Measurements from ENCODE around the gene CDC5L. TPM values are rescaled to one million over a fixed set of nuclear protein-coding genes. Genes with fewer than 3 reads are reported as not detected.

The CDC5L gene
- total RNA-seq, 2 experiments from 2014 or later: 17.9 to 18.8 TPM

GRCh38 chr6:44352259-44352658 lies 35.2 kb upstream of the CDC5L start:
- CTCF ChIA-PET: interaction anchor here (0.9 to 1.1 kb wide), 3 partner anchors 13 to 84 kb away, joined by 3 to 4 read pairs (median 3); partner anchors contain the start of gene AARS2
- Mint-ChIP-seq H3K4me3 (no peak overlapping the region), H3K27me3 (ENCODE audit: low read depth) (peaks cover 1% of the 10 kb centered on the region), H3K9me3 (no peaks in the 10 kb centered on the region), H3K36me3 (ENCODE audit: low read depth) (no peaks in the 10 kb centered on the region), H3K27ac (no peak overlapping the region), H3K4me1 (ENCODE audit: low read depth) (no peaks in the 10 kb centered on the region)
- intact Hi-C loops (cut with micrococcal nuclease): no loop called here
- DNase-seq: no peak

- no peaks in the 10 kb centered on the region for H3K36me3 Mint-ChIP-seq (ENCODE audit: low read depth)
- DNase-seq: no peak
- no peak overlapping the region for H3K27ac Mint-ChIP-seq
- intact Hi-C loops (cut with micrococcal nuclease): no loop called here
- CTCF ChIA-PET: no interaction called here
- peaks cover 5% of the 10 kb centered on the region for H3K27me3 Mint-ChIP-seq (ENCODE audit: low read depth)
- no peaks in the 10 kb centered on the region for H3K4me1 Mint-ChIP-seq (ENCODE audit: low read depth)
- H3K9me3 Mint-ChIP-seq: no peaks in the 10 kb centered on the region
- no peak overlapping the region for H3K4me3 Mint-ChIP-seq
These were observed 34.2 kb upstream of the CDC5L start for GRCh38 chr6:44353336-44353735.

GRCh38 chr6:44355640-44356039 lies 31.9 kb upstream of the CDC5L start:
- Mint-ChIP-seq H3K27ac (no peak overlapping the region), H3K36me3 (ENCODE audit: low read depth) (no peaks in the 10 kb centered on the region), H3K9me3 (no peaks in the 10 kb centered on the region), H3K4me1 (ENCODE audit: low read depth) (no peaks in the 10 kb centered on the region), H3K27me3 (ENCODE audit: low read depth) (peaks cover 5% of the 10 kb centered on the region), H3K4me3 (no peak overlapping the region)
- intact Hi-C loops (cut with micrococcal nuclease): no loop called here
- DNase-seq: no peak
- CTCF ChIA-PET: interaction anchor here (0.8 kb wide), 1 partner anchor 10 kb away, joined by 3 read pairs; no protein-coding TSS in a partner anchor

DNA sequence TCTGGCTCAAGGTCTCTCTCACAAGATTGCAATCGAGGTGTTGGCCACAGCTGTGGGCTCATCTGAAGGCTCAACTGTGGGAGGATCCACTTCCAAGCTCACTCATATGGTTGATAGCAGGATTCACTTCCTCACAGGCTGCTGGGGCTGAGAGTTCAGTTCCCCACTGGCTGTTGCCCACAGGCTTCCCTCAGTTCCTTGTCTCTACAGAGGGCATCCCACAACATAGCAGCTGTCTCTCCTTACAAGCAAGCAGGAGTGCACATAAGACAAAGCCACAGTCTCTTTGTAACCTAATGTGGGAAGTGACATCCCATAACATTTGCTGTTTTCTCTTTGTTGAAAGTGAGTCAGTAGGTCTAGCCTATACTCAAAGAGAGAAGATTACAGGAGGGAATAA lies 31.0 kb upstream of the CDC5L start:
- DNase-seq: no peak
- Mint-ChIP-seq H3K27me3 (ENCODE audit: low read depth) (peaks cover 5% of the 10 kb centered on the region), H3K27ac (no peak overlapping the region), H3K4me1 (ENCODE audit: low read depth) (no peaks in the 10 kb centered on the region), H3K9me3 (no peaks in the 10 kb centered on the region), H3K36me3 (ENCODE audit: low read depth) (no peaks in the 10 kb centered on the region), H3K4me3 (no peak overlapping the region)
- CTCF ChIA-PET: interaction anchor here (0.8 kb wide), 1 partner anchor 9 kb away, joined by 3 read pairs; no protein-coding TSS in a partner anchor
- intact Hi-C loops (cut with micrococcal nuclease): no loop called here

- CTCF ChIA-PET: no interaction called here
- peaks cover 5% of the 10 kb centered on the region for H3K27me3 Mint-ChIP-seq (ENCODE audit: low read depth)
- H3K27ac Mint-ChIP-seq: no peak overlapping the region
- no peaks in the 10 kb centered on the region for H3K36me3 Mint-ChIP-seq (ENCODE audit: low read depth)
- no peaks in the 10 kb centered on the region for H3K4me1 Mint-ChIP-seq (ENCODE audit: low read depth)
- no peak for DNase-seq
- H3K4me3 Mint-ChIP-seq: no peak overlapping the region
- H3K9me3 Mint-ChIP-seq: no peaks in the 10 kb centered on the region
- intact Hi-C loops (cut with micrococcal nuclease): no loop called here
These were observed 27.5 kb upstream of the CDC5L start for GRCh38 chr6:44359973-44360372.

GRCh38 chr6:44361947-44362346 lies 25.6 kb upstream of the CDC5L start:
- H3K4me1 Mint-ChIP-seq (ENCODE audit: low read depth): no peaks in the 10 kb centered on the region
- CTCF ChIA-PET: no interaction called here
- no peaks in the 10 kb centered on the region for H3K9me3 Mint-ChIP-seq
- peaks cover 3% of the 10 kb centered on the region for H3K27me3 Mint-ChIP-seq (ENCODE audit: low read depth)
- H3K4me3 Mint-ChIP-seq: no peak overlapping the region
- H3K27ac Mint-ChIP-seq: no peak overlapping the region
- intact Hi-C loops (cut with micrococcal nuclease): no loop called here
- DNase-seq: no peak
- no peaks in the 10 kb centered on the region for H3K36me3 Mint-ChIP-seq (ENCODE audit: low read depth)

GRCh38 chr6:44363377-44363926 lies 24.1 kb upstream of the CDC5L start:
- DNase-seq: no peak
- Mint-ChIP-seq H3K4me1 (ENCODE audit: low read depth) (no peaks in the 10 kb centered on the region), H3K36me3 (ENCODE audit: low read depth) (no peaks in the 10 kb centered on the region), H3K27ac (no peak overlapping the region), H3K4me3 (no peak overlapping the region), H3K27me3 (ENCODE audit: low read depth) (peaks cover 2% of the 10 kb centered on the region), H3K9me3 (no peaks in the 10 kb centered on the region)
- intact Hi-C loops (cut with micrococcal nuclease): no loop called here
- CTCF ChIA-PET: no interaction called here

DNA sequence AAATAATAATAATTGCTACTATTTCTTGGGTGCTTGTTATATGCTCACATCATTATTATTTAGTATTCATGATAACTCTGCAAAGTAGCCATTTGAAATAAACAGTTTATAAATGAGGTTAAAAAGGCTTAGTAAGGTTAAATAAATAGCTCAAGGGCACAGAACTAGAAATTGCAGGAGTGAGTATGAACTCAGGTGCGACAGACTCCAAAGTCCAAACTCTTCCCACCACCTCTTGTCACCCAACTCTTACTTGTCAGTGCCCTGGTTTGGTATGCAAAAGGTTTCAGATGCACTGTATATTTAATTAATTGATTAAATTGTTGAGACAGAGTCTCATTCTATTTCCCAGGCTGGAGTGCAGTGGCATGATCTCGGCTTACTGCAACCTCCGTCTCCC lies 20.7 kb upstream of the CDC5L start:
- H3K27me3 Mint-ChIP-seq (ENCODE audit: low read depth): peaks cover 4% of the 10 kb centered on the region
- H3K4me1 Mint-ChIP-seq (ENCODE audit: low read depth): no peaks in the 10 kb centered on the region
- no peak overlapping the region for H3K27ac Mint-ChIP-seq
- CTCF ChIA-PET: interaction anchor here (0.6 kb wide), 1 partner anchor 41 kb away, joined by 3 read pairs; no protein-coding TSS in a partner anchor
- no peak for DNase-seq
- intact Hi-C loops (cut with micrococcal nuclease): no loop called here
- no peaks in the 10 kb centered on the region for H3K36me3 Mint-ChIP-seq (ENCODE audit: low read depth)
- H3K4me3 Mint-ChIP-seq: no peak overlapping the region
- no peaks in the 10 kb centered on the region for H3K9me3 Mint-ChIP-seq

DNA sequence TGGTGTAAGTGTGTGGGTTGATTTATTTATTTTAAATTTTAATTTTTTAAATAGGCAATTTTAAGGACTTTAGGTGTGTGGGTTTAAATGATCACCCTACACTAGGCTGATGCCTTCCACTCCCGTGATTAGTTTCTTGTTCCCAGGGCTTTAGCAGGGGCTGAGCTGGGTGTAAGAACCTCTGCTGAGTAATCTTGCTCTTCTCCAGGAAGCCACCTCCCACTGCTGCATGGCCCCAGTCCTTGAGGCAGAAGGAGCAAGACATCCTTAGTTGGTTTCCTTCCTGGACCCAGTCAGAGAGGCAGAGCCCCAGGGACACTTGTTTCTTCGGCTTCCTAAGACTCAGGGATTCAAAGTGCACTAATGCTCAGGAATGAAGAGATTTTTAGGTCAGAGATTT lies 19.8 kb upstream of the CDC5L start:
- intact Hi-C loops (cut with micrococcal nuclease): no loop called here
- peak; percentile 12 for DNase-seq
- Mint-ChIP-seq H3K9me3 (no peaks in the 10 kb centered on the region), H3K36me3 (ENCODE audit: low read depth) (no peaks in the 10 kb centered on the region), H3K4me1 (ENCODE audit: low read depth) (no peaks in the 10 kb centered on the region), H3K27me3 (ENCODE audit: low read depth) (peaks cover 5% of the 10 kb centered on the region), H3K4me3 (no peak overlapping the region), H3K27ac (no peak overlapping the region)
- CTCF ChIA-PET: interaction anchor here (0.6 kb wide), 1 partner anchor 40 kb away, joined by 3 read pairs; no protein-coding TSS in a partner anchor

DNA sequence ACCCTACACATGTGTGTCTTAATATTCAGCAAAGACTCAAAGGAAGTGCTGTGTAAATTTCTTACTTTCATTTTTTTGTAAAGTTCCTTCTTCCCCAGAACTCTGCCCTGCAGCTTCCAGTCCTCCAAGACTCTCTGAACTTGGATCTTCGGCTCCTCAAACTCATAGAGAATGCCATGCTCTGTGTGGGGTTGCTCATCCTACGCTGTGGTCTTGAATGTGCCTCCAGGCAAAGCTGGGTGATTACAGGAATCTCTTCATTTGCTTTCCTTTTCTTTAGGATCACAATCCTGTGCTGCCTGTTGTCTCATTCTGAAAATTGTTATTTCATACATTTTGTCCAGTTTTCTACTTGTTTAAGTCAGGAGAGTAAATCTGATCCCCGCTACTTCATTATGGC lies 14.5 kb upstream of the CDC5L start:
- CTCF ChIA-PET: no interaction called here
- H3K27me3 Mint-ChIP-seq (ENCODE audit: low read depth): peaks cover 4% of the 10 kb centered on the region
- H3K4me3 Mint-ChIP-seq: no peak overlapping the region
- no peaks in the 10 kb centered on the region for H3K4me1 Mint-ChIP-seq (ENCODE audit: low read depth)
- intact Hi-C loops (cut with micrococcal nuclease): no loop called here
- no peaks in the 10 kb centered on the region for H3K9me3 Mint-ChIP-seq
- H3K36me3 Mint-ChIP-seq (ENCODE audit: low read depth): no peaks in the 10 kb centered on the region
- H3K27ac Mint-ChIP-seq: no peak overlapping the region
- DNase-seq: no peak

GRCh38 chr6:44373787-44374186 lies 13.7 kb upstream of the CDC5L start:
- intact Hi-C loops (cut with micrococcal nuclease): no loop called here
- no peak for DNase-seq
- Mint-ChIP-seq H3K27ac (no peak overlapping the region), H3K4me3 (no peak overlapping the region), H3K27me3 (ENCODE audit: low read depth) (peaks cover 2% of the 10 kb centered on the region), H3K4me1 (ENCODE audit: low read depth) (no peaks in the 10 kb centered on the region), H3K36me3 (ENCODE audit: low read depth) (no peaks in the 10 kb centered on the region), H3K9me3 (no peaks in the 10 kb centered on the region)
- CTCF ChIA-PET: no interaction called here

DNA sequence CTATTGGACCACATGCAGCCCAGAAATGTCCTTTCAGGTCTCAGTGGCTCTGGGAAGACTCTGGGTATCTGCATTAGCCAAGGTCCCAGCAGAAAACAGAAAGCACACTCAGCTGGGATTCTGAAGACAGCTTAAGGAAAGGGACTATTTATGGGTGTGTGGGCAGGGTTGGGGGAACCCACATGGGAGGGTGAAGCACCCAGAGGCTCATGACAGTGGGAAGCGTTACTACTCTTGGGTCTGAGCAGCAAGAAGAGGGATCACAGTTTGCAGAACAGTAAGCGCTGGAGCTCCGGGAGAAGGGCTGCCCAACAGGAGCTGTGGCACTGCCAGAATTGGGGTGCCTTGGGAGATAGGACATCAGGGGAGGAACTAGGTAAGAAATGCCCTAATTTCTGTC lies 12.4 kb upstream of the CDC5L start:
- intact Hi-C loops (cut with micrococcal nuclease): no loop called here
- DNase-seq: no peak
- Mint-ChIP-seq H3K27me3 (ENCODE audit: low read depth) (peaks cover 2% of the 10 kb centered on the region), H3K4me3 (no peak overlapping the region), H3K27ac (no peak overlapping the region), H3K9me3 (no peaks in the 10 kb centered on the region), H3K36me3 (ENCODE audit: low read depth) (no peaks in the 10 kb centered on the region), H3K4me1 (ENCODE audit: low read depth) (no peaks in the 10 kb centered on the region)
- CTCF ChIA-PET: interaction anchor here (0.6 kb wide), 1 partner anchor 81 kb away, joined by 4 read pairs; no protein-coding TSS in a partner anchor

DNA sequence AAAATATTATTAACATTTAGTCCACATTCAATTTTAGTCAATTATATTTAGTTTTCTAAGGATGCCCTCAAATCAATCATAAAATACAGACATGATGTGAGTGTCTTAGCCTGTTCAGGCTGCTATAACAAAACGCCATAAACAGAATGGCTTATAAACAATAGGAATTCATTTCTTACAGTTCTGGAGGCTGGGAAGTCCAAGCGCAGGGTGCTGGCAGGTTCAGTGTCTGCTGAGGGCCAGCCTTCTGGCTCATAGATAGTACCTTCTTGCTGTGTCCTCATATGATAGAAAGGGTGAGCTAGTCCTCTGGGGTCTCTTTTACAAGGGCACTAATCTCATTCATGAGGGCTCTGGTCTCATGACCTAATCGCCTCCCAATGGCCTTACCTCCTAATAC lies 10.0 kb upstream of the CDC5L start:
- CTCF ChIA-PET: no interaction called here
- Mint-ChIP-seq H3K36me3 (ENCODE audit: low read depth) (no peaks in the 10 kb centered on the region), H3K9me3 (no peaks in the 10 kb centered on the region), H3K4me3 (no peak overlapping the region), H3K4me1 (ENCODE audit: low read depth) (no peaks in the 10 kb centered on the region), H3K27me3 (ENCODE audit: low read depth) (peaks cover 2% of the 10 kb centered on the region), H3K27ac (no peak overlapping the region)
- no peak for DNase-seq
- intact Hi-C loops (cut with micrococcal nuclease): no loop called here

Measured in activated naive CD4-positive, alpha-beta T cell treated with anti-CD3 and anti-CD28 coated beads for 36 hours (primary cell).